ENCODE measurements around the gene GRM8. TPM values are rescaled to one million over a fixed set of nuclear protein-coding genes. Genes with fewer than 3 reads are reported as not detected.

Gene GRM8
- total RNA-seq, 1 donor from 2014 or later = 2.2 TPM

GRCh38 chr7:126557271-126557670 lies 695.5 kb downstream of the GRM8 start:
- DNase-seq (ENCODE audit: low read depth) (no peak), FAIRE-seq (no peak)
- Mint-ChIP-seq H3K27ac (ENCODE audit: unreplicated experiment) (no peak overlapping the region), H3K36me3 (ENCODE audit: low read depth, unreplicated experiment) (no peaks in the 10 kb centered on the region), H3K4me1 (ENCODE audit: low read depth, unreplicated experiment) (no peaks in the 10 kb centered on the region), H3K9me3 (ENCODE audit: unreplicated experiment) (no peaks in the 10 kb centered on the region), H3K27me3 (ENCODE audit: low read depth, unreplicated experiment) (no peaks in the 10 kb centered on the region), H3K4me3 (ENCODE audit: unreplicated experiment) (no peak overlapping the region)
- H3K4me2 ChIP-seq (ENCODE audit: low read length) = no peak overlapping the region
- no peaks in the 10 kb centered on the region for H3K9me3 ChIP-seq (ENCODE audit: insufficient read depth, low read depth, low read length)
- H3K79me2 ChIP-seq (ENCODE audit: insufficient read depth, low read length) = no peaks in the 10 kb centered on the region
- H3K36me3 ChIP-seq (ENCODE audit: insufficient read depth, low read length) = no peaks in the 10 kb centered on the region
- H3K27me3 ChIP-seq (ENCODE audit: insufficient read depth, low read length) = no peaks in the 10 kb centered on the region
- H3K27ac ChIP-seq (ENCODE audit: low read depth, low read length) = no peak overlapping the region
- H3K4me1 ChIP-seq (ENCODE audit: insufficient read depth, low read length) = no peaks in the 10 kb centered on the region
- no peak for TF ChIP-seq CTCF (IDR thresholded peaks at IDR 0.05; ENCODE audit: insufficient read depth, low read depth, low read length)
- no peak for TF ChIP-seq EZH2 (IDR thresholded peaks at IDR 0.05; ENCODE audit: insufficient read depth, low read length)
- no peaks in the 10 kb centered on the region for H4K20me1 ChIP-seq (ENCODE audit: insufficient read depth, low read length)
- no peak overlapping the region for H3K9ac ChIP-seq (ENCODE audit: low read length)
- no peak overlapping the region for H3K4me3 ChIP-seq (ENCODE audit: insufficient read depth, low read depth, low read length)
- no peak overlapping the region for H2AFZ ChIP-seq (ENCODE audit: low read depth, low read length)

- no peaks in the 10 kb centered on the region for H4K20me1 ChIP-seq (ENCODE audit: insufficient read depth, low read length)
Observed at GRCh38 chr7:126541406-126541805, 711.3 kb downstream of the GRM8 start.

More at GRCh38 chr7:126541406-126541805, 711.3 kb downstream of the GRM8 start:
- Histone ChIP-seq H3K4me1 (ENCODE audit: insufficient read depth, low read length) (no peaks in the 10 kb centered on the region), H3K4me2 (ENCODE audit: low read length) (no peak overlapping the region), H3K9me3 (ENCODE audit: insufficient read depth, low read depth, low read length) (no peaks in the 10 kb centered on the region), H3K27ac (ENCODE audit: low read depth, low read length) (no peak overlapping the region), H3K9ac (ENCODE audit: low read length) (no peak overlapping the region), H3K27me3 (ENCODE audit: insufficient read depth, low read length) (no peaks in the 10 kb centered on the region), H2AFZ (ENCODE audit: low read depth, low read length) (no peak overlapping the region), H3K4me3 (ENCODE audit: insufficient read depth, low read depth, low read length) (no peak overlapping the region), H3K79me2 (ENCODE audit: insufficient read depth, low read length) (no peaks in the 10 kb centered on the region), H3K36me3 (ENCODE audit: insufficient read depth, low read length) (no peaks in the 10 kb centered on the region)
- no peaks in the 10 kb centered on the region for H3K27me3 Mint-ChIP-seq (ENCODE audit: low read depth, unreplicated experiment)
- no peak for FAIRE-seq
- TF ChIP-seq CTCF (IDR thresholded peaks at IDR 0.05; ENCODE audit: insufficient read depth, low read depth, low read length) (no peak), EZH2 (IDR thresholded peaks at IDR 0.05; ENCODE audit: insufficient read depth, low read length) (no peak)
- peaks cover 6% of the 10 kb centered on the region for H3K4me1 Mint-ChIP-seq (ENCODE audit: low read depth, unreplicated experiment)
- H3K9me3 Mint-ChIP-seq (ENCODE audit: unreplicated experiment) = peaks cover 2% of the 10 kb centered on the region
- no peak overlapping the region for H3K4me3 Mint-ChIP-seq (ENCODE audit: unreplicated experiment)
- no peak for DNase-seq (ENCODE audit: low read depth)
- no peak overlapping the region for H3K27ac Mint-ChIP-seq (ENCODE audit: unreplicated experiment)
- no peaks in the 10 kb centered on the region for H3K36me3 Mint-ChIP-seq (ENCODE audit: low read depth, unreplicated experiment)

All from astrocyte (in vitro differentiated cells and primary cell).